CD14-positive monocyte (primary cell): Measurements from ENCODE around the gene TPRG1L. TPM values are rescaled to one million over a fixed set of nuclear protein-coding genes. Genes with fewer than 3 reads are reported as not detected.

ENCODE experiments used
- DNase-seq, 3 donors: peaks; one replicate each; pipeline ENCODE4 v3.0.0-alpha.2; 2011 to 2022
- H2AFZ ChIP-seq: 2 replicates; pipeline ENCODE4 v1.6.0; 2012; ENCODE audit warnings: mild to moderate bottlenecking, low read depth, low read length, inconsistent platforms; ENCODE audit not compliant: insufficient read depth, poor library complexity, severe bottlenecking
- H3K27ac ChIP-seq, 2 donors: 1 replicate in 1 of 2; 2 replicates in 1 of 2; pipeline ENCODE4 v1.5.1; 2012 to 2013; ENCODE audit warnings: low read length in 2 of 2, control low read depth in 1 of 2, inconsistent platforms in 1 of 2, low read depth in 1 of 2, mild to moderate bottlenecking in 1 of 2
- H3K27me3 ChIP-seq, 2 donors: one replicate each; pipeline versions ENCODE4 v1.6.0 to v1.6.1; 2011 to 2013; ENCODE audit warnings: low read length in 2 of 2; ENCODE audit not compliant: control insufficient read depth in 2 of 2, insufficient read depth in 2 of 2
- H3K36me3 ChIP-seq, 2 donors: replicated peaks in 1 of 2; 1 replicate in 1 of 2; 2 replicates in 1 of 2; pipeline versions ENCODE4 v1.5.1 to v1.6.1; 2012 to 2013; ENCODE audit warnings: low read length in 2 of 2, control low read depth in 1 of 2, inconsistent platforms in 1 of 2, mild to moderate bottlenecking in 1 of 2; ENCODE audit not compliant: insufficient read depth in 2 of 2, control insufficient read depth in 1 of 2
- H3K4me1 ChIP-seq, 2 donors: 1 replicate in 1 of 2; 2 replicates in 1 of 2; pipeline versions ENCODE4 v1.5.1 to v1.6.1; 2012 to 2013; ENCODE audit warnings: low read length in 2 of 2, control low read depth in 1 of 2, inconsistent platforms in 1 of 2, mild to moderate bottlenecking in 1 of 2, moderate library complexity in 1 of 2; ENCODE audit not compliant: insufficient read depth in 2 of 2, control insufficient read depth in 1 of 2
- H3K4me2 ChIP-seq: replicated peaks from 2 replicates; pipeline ENCODE3; 2012; ENCODE audit warnings: low read length, moderate library complexity, mild to moderate bottlenecking; ENCODE audit not compliant: poor library complexity, severe bottlenecking; ENCODE audit errors: extremely low read depth
- H3K4me3 ChIP-seq, 3 experiments: fragments of 200-600 bp in 1 of 3; sonication (generic) in 1 of 3; replicated peaks in 1 of 3; 1 replicate in 2 of 3; 2 replicates in 1 of 3; pipeline ENCODE4 v1.5.1; 2011 to 2013; ENCODE audit warnings: low read length in 3 of 3, mild to moderate bottlenecking in 3 of 3, control low read depth in 2 of 3, low read depth in 2 of 3, inconsistent platforms in 1 of 3, moderate library complexity in 1 of 3
- H3K79me2 ChIP-seq: 2 replicates; pipeline ENCODE4 v1.6.0; 2012; ENCODE audit warnings: mild to moderate bottlenecking, control low read depth, inconsistent platforms, low read length, moderate library complexity; ENCODE audit not compliant: insufficient read depth
- H3K9ac ChIP-seq: 2 replicates; pipeline ENCODE4 v1.6.0; 2017; ENCODE audit warnings: low read length, mild to moderate bottlenecking; ENCODE audit not compliant: insufficient read depth, poor library complexity, severe bottlenecking
- H3K9me3 ChIP-seq, 2 donors: replicated peaks in 1 of 2; 1 replicate in 1 of 2; 2 replicates in 1 of 2; pipeline versions ENCODE4 v1.5.1 to v1.6.1; 2012 to 2013; ENCODE audit warnings: low read length in 2 of 2, control low read depth in 1 of 2; ENCODE audit not compliant: control insufficient read depth in 1 of 2, insufficient read depth in 1 of 2
- H4K20me1 ChIP-seq: 2 replicates; pipeline ENCODE4 v1.6.0; 2012; ENCODE audit warnings: mild to moderate bottlenecking, low read length, control low read depth, moderate library complexity; ENCODE audit not compliant: insufficient read depth
- H3K27ac Mint-ChIP-seq, 7 donors: one replicate each; pipeline ENCODE4 v1.8.0; 2020; ENCODE audit warnings: mild to moderate bottlenecking in 7 of 7, mixed read lengths in 7 of 7, moderate library complexity in 6 of 7, inconsistent platforms in 2 of 7
- H3K27me3 Mint-ChIP-seq, 3 donors: one replicate each; pipeline ENCODE4 v1.8.0; 2021 to 2022; ENCODE audit warnings: low read depth in 3 of 3, mild to moderate bottlenecking in 3 of 3, mixed read lengths in 3 of 3, moderate library complexity in 3 of 3, inconsistent platforms in 1 of 3
- H3K36me3 Mint-ChIP-seq, 2 donors: one replicate each; pipeline ENCODE4 v1.8.0; 2020; ENCODE audit warnings: mixed read lengths in 2 of 2, inconsistent platforms in 1 of 2, mild to moderate bottlenecking in 1 of 2
- H3K4me1 Mint-ChIP-seq: one replicate; pipeline ENCODE4 v1.8.0; 2020; ENCODE audit warnings: mild to moderate bottlenecking, mixed read lengths
- H3K4me3 Mint-ChIP-seq, 2 donors: one replicate each; pipeline ENCODE4 v1.8.0; 2020; ENCODE audit warnings: mild to moderate bottlenecking in 2 of 2, mixed read lengths in 2 of 2, moderate library complexity in 1 of 2
- H3K9me3 Mint-ChIP-seq, 7 donors: one replicate each; pipeline ENCODE4 v1.8.0; 2020 to 2022; ENCODE audit warnings: mixed read lengths in 7 of 7, mild to moderate bottlenecking in 6 of 7, moderate library complexity in 6 of 7, inconsistent platforms in 2 of 7
- CTCF ChIP-seq: fragments of 200-600 bp; IDR thresholded peaks from one replicate; pipeline ENCODE4 v1.8.0; 2022; ENCODE audit warnings: antibody characterized with exemption, mild to moderate bottlenecking
- WGBS: methylation state at CpG from one replicate; pipeline ENCODE4 v1.1.5; 2013; ENCODE audit warnings: missing lambda C conversion rate; ENCODE audit not compliant: insufficient coverage; 5-methylcytosine and 5-hydroxymethylcytosine counted together
- intact Hi-C, 2 donors: fragments of 100-400 bp; cut with micrococcal nuclease; formaldehyde crosslinking; loops; one replicate each; pipeline versions ENCODE4 v1.15.0 to v1.15.1; 2023
- polyA plus RNA-seq, 3 donors: library from polyadenylated mRNA; depleted of rRNA in 1 of 3; unstranded in 2 of 3; stranded (reverse) in 1 of 3; fragments of 300-500 nt in 2 of 3; fragments of >200 nt in 1 of 3; fragmentation: Illumina TruSeq in 2 of 3; gene quantifications; 1 replicate in 2 of 3; 2 replicates in 1 of 3; pipeline ENCODE4 v1.2.3, GENCODE V29; 2012 to 2021

Gene TPRG1L
- polyA plus RNA-seq, 3 donors, result 16.1 to 19.7 (median 18.5) TPM

- Mint-ChIP-seq H3K9me3 (no peaks in the 10 kb centered on the region), H3K27ac (no peak overlapping the region), H3K4me3 (no peak overlapping the region), H3K27me3 (peaks cover 0 to 5% (median 2%) of the 10 kb centered on the region in 3 donors), H3K36me3 (no peaks in the 10 kb centered on the region), H3K4me1 (peaks cover 4% of the 10 kb centered on the region)
- Histone ChIP-seq H2AFZ (no peak overlapping the region), H3K27me3 (no peaks in the 10 kb centered on the region), H3K9ac (no peak overlapping the region), H3K27ac (no peak overlapping the region), H3K36me3 (no peaks in the 10 kb centered on the region), H3K4me1 (peaks cover 0 to 4% of the 10 kb centered on the region in 2 donors), H3K4me2 (no peak overlapping the region), H3K4me3 (no peak overlapping the region), H3K9me3 (no peaks in the 10 kb centered on the region), H4K20me1 (no peaks in the 10 kb centered on the region), H3K79me2 (no peaks in the 10 kb centered on the region)
- no peak for TF ChIP-seq CTCF
- intact Hi-C loops, result loop anchor here in 1 of 2 donors (10.0 kb wide), 1 partner anchor 146 kb away; no protein-coding TSS in a partner anchor
- no peak for DNase-seq
- WGBS, result 96% methylated on average over 21 of the region's 33 CpGs
Observed at GRCh38 chr1:3590951-3591865, 33.6 kb upstream of the TPRG1L start.

- Histone ChIP-seq H3K9ac (no peak overlapping the region), H3K27me3 (no peaks in the 10 kb centered on the region), H3K79me2 (no peaks in the 10 kb centered on the region), H4K20me1 (no peaks in the 10 kb centered on the region), H2AFZ (no peak overlapping the region), H3K9me3 (no peaks in the 10 kb centered on the region), H3K4me3 (no peak overlapping the region), H3K4me2 (no peak overlapping the region), H3K27ac (no peak overlapping the region), H3K4me1 (peaks cover 18 to 21% of the 10 kb centered on the region in 2 donors), H3K36me3 (no peaks in the 10 kb centered on the region)
- H3K27ac Mint-ChIP-seq, result no peak overlapping the region
- H3K9me3 Mint-ChIP-seq, result no peaks in the 10 kb centered on the region
- 64% methylated on average over 7 of the region's 17 CpGs for WGBS
- DNase-seq, result no peak
- H3K27me3 Mint-ChIP-seq, result peaks cover 8 to 11% (median 8%) of the 10 kb centered on the region in 3 donors
- no peak for TF ChIP-seq CTCF
- intact Hi-C loops, result loop anchor here in 1 of 2 donors (10.0 kb wide), 1 partner anchor 149 kb away; no protein-coding TSS in a partner anchor
- H3K36me3 Mint-ChIP-seq, result no peaks in the 10 kb centered on the region
- peaks cover 21% of the 10 kb centered on the region for H3K4me1 Mint-ChIP-seq
- H3K4me3 Mint-ChIP-seq, result no peak overlapping the region
Observed at GRCh38 chr1:3593334-3593733, 31.5 kb upstream of the TPRG1L start.
